H9 (cell line): Measurements from ENCODE around the gene LDB1. TPM values are rescaled to one million over a fixed set of nuclear protein-coding genes. Genes with fewer than 3 reads are reported as not detected.

Experiments
- DNase-seq: peaks from one replicate; pipeline ENCODE4 v3.0.0-alpha.2; 2017
- H2AFZ ChIP-seq: one replicate; pipeline ENCODE4 v1.6.1; 2013; ENCODE audit warnings: mild to moderate bottlenecking, low read length, control low read depth, moderate library complexity
- H2AK5ac ChIP-seq: 2 replicates; pipeline ENCODE4 v1.6.1; 2013; ENCODE audit warnings: low read length, control low read depth, mixed read lengths; ENCODE audit not compliant: insufficient read length
- H2BK120ac ChIP-seq: one replicate; pipeline ENCODE4 v1.6.1; 2013; ENCODE audit warnings: low read depth, mild to moderate bottlenecking, low read length, control low read depth, inconsistent platforms; ENCODE audit not compliant: poor library complexity, severe bottlenecking
- H2BK12ac ChIP-seq: 2 replicates; pipeline ENCODE4 v1.6.1; 2013; ENCODE audit warnings: low read length, control low read depth, mixed read lengths, low read depth; ENCODE audit not compliant: insufficient read length
- H2BK15ac ChIP-seq: 2 replicates; pipeline ENCODE4 v1.6.1; 2013; ENCODE audit warnings: low read depth, low read length, control low read depth
- H2BK20ac ChIP-seq: one replicate; pipeline ENCODE4 v1.6.1; 2013; ENCODE audit warnings: low read depth, mild to moderate bottlenecking, low read length, control low read depth, inconsistent platforms; ENCODE audit not compliant: poor library complexity, severe bottlenecking
- H2BK5ac ChIP-seq: 2 replicates; pipeline ENCODE4 v1.6.1; 2013; ENCODE audit warnings: low read length, control low read depth, mixed read lengths; ENCODE audit not compliant: insufficient read length
- H3K14ac ChIP-seq: 2 replicates; pipeline ENCODE4 v1.6.1; 2013; ENCODE audit warnings: low read length, control low read depth; ENCODE audit not compliant: insufficient read depth
- H3K18ac ChIP-seq: 2 replicates; pipeline ENCODE4 v1.6.1; 2013; ENCODE audit warnings: low read depth, mild to moderate bottlenecking, mixed read lengths, low read length, control low read depth; ENCODE audit not compliant: insufficient read length
- H3K23ac ChIP-seq: 2 replicates; pipeline ENCODE4 v1.6.1; 2013; ENCODE audit warnings: low read length, control low read depth, mixed read lengths, low read depth; ENCODE audit not compliant: insufficient read length
- H3K23me2 ChIP-seq: 2 replicates; pipeline ENCODE4 v1.6.1; 2013; ENCODE audit warnings: low read depth, mild to moderate bottlenecking, mixed read lengths, low read length, control low read depth; ENCODE audit not compliant: insufficient read length, poor library complexity, severe bottlenecking
- H3K27ac ChIP-seq: 2 replicates; pipeline ENCODE4 v1.5.1; 2013; ENCODE audit warnings: low read length, control low read depth, mixed read lengths, low read depth; ENCODE audit not compliant: insufficient read length
- H3K27me3 ChIP-seq: 2 replicates; pipeline ENCODE4 v1.6.1; 2013; ENCODE audit warnings: low read length, control low read depth, inconsistent platforms; ENCODE audit not compliant: insufficient read depth
- H3K4ac ChIP-seq: 2 replicates; pipeline ENCODE4 v1.6.1; 2013; ENCODE audit warnings: low read depth, mild to moderate bottlenecking, control low read depth, inconsistent platforms, low read length, moderate library complexity
- H3K4me1 ChIP-seq: 2 replicates; pipeline ENCODE4 v1.6.1; 2013; ENCODE audit warnings: low read length, control low read depth, inconsistent platforms; ENCODE audit not compliant: insufficient read depth
- H3K4me2 ChIP-seq: 2 replicates; pipeline ENCODE4 v1.6.1; 2013; ENCODE audit warnings: low read length, control low read depth, mixed read lengths; ENCODE audit not compliant: insufficient read length, insufficient read depth
- H3K56ac ChIP-seq: 2 replicates; pipeline ENCODE4 v1.6.1; 2013; ENCODE audit warnings: low read depth, mild to moderate bottlenecking, mixed read lengths, low read length, control low read depth; ENCODE audit not compliant: insufficient read length
- H3K79me1 ChIP-seq: 2 replicates; pipeline ENCODE4 v1.6.1; 2013; ENCODE audit warnings: low read depth, mild to moderate bottlenecking, moderate library complexity, low read length, control low read depth, inconsistent platforms; ENCODE audit not compliant: insufficient read depth, poor library complexity, severe bottlenecking
- H3K79me2 ChIP-seq: 2 replicates; pipeline ENCODE4 v1.6.1; 2013; ENCODE audit warnings: low read length, control low read depth, inconsistent platforms; ENCODE audit not compliant: insufficient read depth
- H3K9ac ChIP-seq: 2 replicates; pipeline ENCODE4 v1.6.1; 2013; ENCODE audit warnings: low read length, control low read depth, mixed read lengths; ENCODE audit not compliant: insufficient read length; ENCODE audit errors: extremely low read depth
- H3K9me3 ChIP-seq: one replicate; pipeline ENCODE4 v1.6.1; 2013; ENCODE audit warnings: low read depth, low read length, inconsistent platforms; ENCODE audit not compliant: control insufficient read depth
- H3T11ph ChIP-seq: one replicate; pipeline ENCODE4 v1.6.1; 2013; ENCODE audit warnings: mild to moderate bottlenecking, low read length, control low read depth, inconsistent platforms
- H4K20me1 ChIP-seq: one replicate; pipeline ENCODE4 v1.6.1; 2013; ENCODE audit not compliant: control insufficient read depth, insufficient read length, insufficient read depth
- H4K5ac ChIP-seq: 2 replicates; pipeline ENCODE4 v1.6.1; 2013; ENCODE audit warnings: low read depth, mild to moderate bottlenecking, mixed read lengths, low read length, control low read depth; ENCODE audit not compliant: insufficient read length
- H4K8ac ChIP-seq: replicated peaks from 2 replicates; pipeline ENCODE4 v1.6.1; 2013; ENCODE audit warnings: low read length, control low read depth, mixed read lengths, low read depth; ENCODE audit not compliant: insufficient read length
- H4K91ac ChIP-seq: 2 replicates; pipeline ENCODE4 v1.6.1; 2013; ENCODE audit warnings: low read depth, mild to moderate bottlenecking, moderate library complexity, mixed read lengths, low read length, control low read depth; ENCODE audit not compliant: insufficient read length
- H3K27ac Mint-ChIP-seq, 3 experiments: 2 replicates in 2 of 3; 3 replicates in 1 of 3; pipeline ENCODE4 v1.8.0; 2020 to 2021; ENCODE audit warnings: mixed read lengths in 3 of 3, mild to moderate bottlenecking in 1 of 3, moderate library complexity in 1 of 3
- H3K27me3 Mint-ChIP-seq: 2 replicates; pipeline ENCODE4 v1.8.0; 2021; ENCODE audit warnings: low read depth, mild to moderate bottlenecking, moderate library complexity, mixed read lengths
- H3K36me3 Mint-ChIP-seq, 3 experiments: 2 replicates in 2 of 3; 3 replicates in 1 of 3; pipeline ENCODE4 v1.8.0; 2020 to 2021; ENCODE audit warnings: low read depth in 3 of 3, mixed read lengths in 3 of 3; ENCODE audit not compliant: insufficient read depth in 1 of 3
- H3K4me1 Mint-ChIP-seq, 2 experiments: 2 replicates each; pipeline ENCODE4 v1.8.0; 2020; ENCODE audit warnings: mixed read lengths in 2 of 2
- H3K4me3 Mint-ChIP-seq, 2 experiments: 2 replicates in 1 of 2; 3 replicates in 1 of 2; pipeline ENCODE4 v1.8.0; 2020 to 2021; ENCODE audit warnings: mild to moderate bottlenecking in 2 of 2, mixed read lengths in 2 of 2, moderate library complexity in 1 of 2
- H3K9me3 Mint-ChIP-seq, 2 experiments: 2 replicates in 1 of 2; 3 replicates in 1 of 2; pipeline ENCODE4 v1.8.0; 2020; ENCODE audit warnings: mild to moderate bottlenecking in 2 of 2, mixed read lengths in 2 of 2, moderate library complexity in 1 of 2
- WGBS: extraction: QIAGEN DNeasy Blood & Tissue Kit; methylation state at CpG from one replicate; pipeline ENCODE4 v1.1.7; 2013; ENCODE audit warnings: missing lambda C conversion rate, low lambda C conversion rate, mixed read lengths; ENCODE audit not compliant: insufficient read length; ENCODE audit errors: extremely low coverage; 5-methylcytosine and 5-hydroxymethylcytosine counted together
- total RNA-seq: library from RNA; stranded (reverse); gene quantifications from 2 replicates; pipeline ENCODE4 v1.2.1, GENCODE V29; 2021
- TF ChIP-seq, protein P1 (sequence below): fragments of 200-600 bp; sonication (generic); conservative IDR thresholded peaks from 3 replicates; pipeline ENCODE4 v1.8.0; 2021; ENCODE audit warnings: antibody characterized with exemption, mild to moderate bottlenecking

The LDB1 gene
- total RNA-seq, 1 experiment from 2014 or later = 80.5 TPM

- peak overlapping the region; percentile 77 for H3K9ac ChIP-seq
These were observed 997 bp upstream of the LDB1 start for GRCh38 chr10:102120991-102121738.

More at GRCh38 chr10:102120991-102121738, 997 bp upstream of the LDB1 start:
- H2BK20ac ChIP-seq = no peak overlapping the region
- no peak overlapping the region for H2AK5ac ChIP-seq
- no peaks in the 10 kb centered on the region for H4K20me1 ChIP-seq
- peak; percentile 96 for DNase-seq
- peak overlapping the region; percentile 75 for H2BK5ac ChIP-seq
- H2BK15ac ChIP-seq = no peak overlapping the region
- H4K8ac ChIP-seq = no peak overlapping the region
- H2BK12ac ChIP-seq = no peak overlapping the region
- H3K23ac ChIP-seq = no peak overlapping the region
- Mint-ChIP-seq H3K36me3 (no peaks in the 10 kb centered on the region; a peak in 1 of 7 replicates), H3K4me1 (peaks cover 53% of the 10 kb centered on the region in 2 experiments), H3K27me3 (no peaks in the 10 kb centered on the region; the same call in 1 of the 2 replicates), H3K27ac (peak overlapping the region; percentile 97 to 99 (median 98)), H3K9me3 (no peaks in the 10 kb centered on the region), H3K4me3 (peak overlapping the region; percentile 82 to 95)
- H3K18ac ChIP-seq = peak overlapping the region; percentile 74
- peak overlapping the region; percentile 72 for H3K4me2 ChIP-seq
- H3T11ph ChIP-seq = no peak overlapping the region
- peak overlapping the region; percentile 19 for H4K5ac ChIP-seq
- H3K4ac ChIP-seq = no peak overlapping the region
- TF ChIP-seq, protein P1, sequence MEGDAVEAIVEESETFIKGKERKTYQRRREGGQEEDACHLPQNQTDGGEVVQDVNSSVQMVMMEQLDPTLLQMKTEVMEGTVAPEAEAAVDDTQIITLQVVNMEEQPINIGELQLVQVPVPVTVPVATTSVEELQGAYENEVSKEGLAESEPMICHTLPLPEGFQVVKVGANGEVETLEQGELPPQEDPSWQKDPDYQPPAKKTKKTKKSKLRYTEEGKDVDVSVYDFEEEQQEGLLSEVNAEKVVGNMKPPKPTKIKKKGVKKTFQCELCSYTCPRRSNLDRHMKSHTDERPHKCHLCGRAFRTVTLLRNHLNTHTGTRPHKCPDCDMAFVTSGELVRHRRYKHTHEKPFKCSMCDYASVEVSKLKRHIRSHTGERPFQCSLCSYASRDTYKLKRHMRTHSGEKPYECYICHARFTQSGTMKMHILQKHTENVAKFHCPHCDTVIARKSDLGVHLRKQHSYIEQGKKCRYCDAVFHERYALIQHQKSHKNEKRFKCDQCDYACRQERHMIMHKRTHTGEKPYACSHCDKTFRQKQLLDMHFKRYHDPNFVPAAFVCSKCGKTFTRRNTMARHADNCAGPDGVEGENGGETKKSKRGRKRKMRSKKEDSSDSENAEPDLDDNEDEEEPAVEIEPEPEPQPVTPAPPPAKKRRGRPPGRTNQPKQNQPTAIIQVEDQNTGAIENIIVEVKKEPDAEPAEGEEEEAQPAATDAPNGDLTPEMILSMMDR = no peak
- no peaks in the 10 kb centered on the region for H3K9me3 ChIP-seq
- H3K56ac ChIP-seq = peak overlapping the region; percentile 3
- H3K14ac ChIP-seq = peak overlapping the region; percentile 34; the same call in 1 of the 2 replicates
- H2AFZ ChIP-seq = no peak overlapping the region
- peak overlapping the region; percentile 84 for H3K27ac ChIP-seq
- H3K79me1 ChIP-seq = no peaks in the 10 kb centered on the region
- H2BK120ac ChIP-seq = no peak overlapping the region
- no peak overlapping the region for H4K91ac ChIP-seq
- peaks cover 20% of the 10 kb centered on the region for H3K4me1 ChIP-seq
- H3K23me2 ChIP-seq = peaks cover 20% of the 10 kb centered on the region
- H3K27me3 ChIP-seq = no peaks in the 10 kb centered on the region
- WGBS = no CpG with 5 or more reads among the region's 15 CpGs
- peaks cover 9% of the 10 kb centered on the region; the same call in 1 of the 2 replicates for H3K79me2 ChIP-seq
